ENCODE results near the gene ACSF3.
"Not testable (repeated sequence)": the region's sequence is repeated elsewhere in the genome, so short reads cannot be mapped to it uniquely, and the experiment has no call there.

ACSF3 gene

DNA sequence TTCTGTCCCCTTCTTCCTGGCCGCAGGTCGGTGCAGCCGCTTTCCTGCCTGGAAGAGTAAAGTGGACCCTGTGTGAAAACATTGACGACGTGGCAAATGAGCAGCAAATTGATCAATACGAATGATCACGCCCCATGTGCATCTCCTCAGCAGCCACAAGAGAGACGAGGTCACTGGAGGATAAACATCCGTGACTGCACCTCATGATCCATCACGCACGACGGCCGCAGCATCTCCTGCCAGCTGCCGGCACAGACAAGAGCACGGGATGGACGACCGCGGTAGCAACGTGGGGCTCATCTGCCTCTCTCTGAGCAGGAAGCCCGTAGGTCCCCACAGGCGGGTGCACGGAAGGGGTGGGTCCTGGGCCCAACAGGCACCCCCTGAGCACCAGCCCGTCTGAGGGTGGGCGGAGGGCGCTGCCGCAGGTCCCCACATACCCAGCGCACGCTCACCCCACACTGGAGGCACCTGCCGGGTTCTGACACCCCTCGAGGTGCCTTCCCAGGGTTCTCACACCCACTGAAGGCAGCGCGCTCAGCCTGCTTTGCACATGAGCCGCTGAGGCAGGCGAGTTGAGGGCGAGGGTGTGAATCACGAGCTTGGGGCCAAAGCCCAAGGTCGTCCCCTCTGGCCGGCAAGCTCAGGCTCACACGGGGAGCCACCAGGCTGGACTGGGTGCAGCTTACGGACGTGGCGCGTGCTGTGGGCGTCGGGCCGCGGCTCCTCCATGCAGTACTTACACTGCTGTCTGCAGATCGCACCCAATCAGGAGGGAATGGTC lies 65.6 kb downstream of the ACSF3 start:
- Mint-ChIP-seq H3K4me1 (no peaks in the 10 kb centered on the region), H3K9me3 (no peaks in the 10 kb centered on the region), H3K36me3 (ENCODE audit: insufficient read depth) (peaks cover 7% of the 10 kb centered on the region), H3K27ac (ENCODE audit: low read depth) (peak overlapping the region; percentile 64), H3K27me3 (no peaks in the 10 kb centered on the region), H3K4me3 (no peak overlapping the region)
- DNase-seq (ENCODE audit: low spot score in 2 of 2) (no peak), ATAC-seq (replicated peaks; ENCODE audit: extremely low read depth, poor library complexity, severe bottlenecking) (no peak)

DNA sequence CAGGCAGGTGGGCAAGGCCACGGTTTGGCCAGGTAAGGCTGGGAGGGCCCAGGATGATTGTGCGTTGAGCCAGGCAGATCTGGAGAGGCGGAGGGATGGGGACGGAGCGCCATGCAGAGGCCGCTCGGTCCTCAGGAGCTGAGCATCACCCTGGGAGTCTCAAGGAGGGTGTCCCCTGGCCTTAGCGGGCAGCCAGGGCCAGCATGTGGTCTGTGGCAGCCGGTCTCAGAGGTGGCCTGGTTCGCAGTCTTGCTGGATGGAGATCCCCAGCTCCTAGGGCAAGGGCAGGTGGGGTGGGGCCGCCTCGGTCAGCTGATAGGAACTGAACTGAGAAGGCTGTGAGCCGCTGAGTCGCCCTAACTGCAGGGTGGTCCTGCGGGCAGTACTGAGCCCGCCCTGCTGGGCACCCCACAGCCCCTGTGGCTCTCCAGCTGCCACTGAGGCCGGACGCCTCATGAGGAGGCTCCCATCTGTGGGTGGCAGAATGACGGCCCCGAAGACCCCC lies 66.2 kb downstream of the ACSF3 start:
- no peaks in the 10 kb centered on the region for H3K4me1 Mint-ChIP-seq
- peak overlapping the region; percentile 64 for H3K27ac Mint-ChIP-seq (ENCODE audit: low read depth)

DNA sequence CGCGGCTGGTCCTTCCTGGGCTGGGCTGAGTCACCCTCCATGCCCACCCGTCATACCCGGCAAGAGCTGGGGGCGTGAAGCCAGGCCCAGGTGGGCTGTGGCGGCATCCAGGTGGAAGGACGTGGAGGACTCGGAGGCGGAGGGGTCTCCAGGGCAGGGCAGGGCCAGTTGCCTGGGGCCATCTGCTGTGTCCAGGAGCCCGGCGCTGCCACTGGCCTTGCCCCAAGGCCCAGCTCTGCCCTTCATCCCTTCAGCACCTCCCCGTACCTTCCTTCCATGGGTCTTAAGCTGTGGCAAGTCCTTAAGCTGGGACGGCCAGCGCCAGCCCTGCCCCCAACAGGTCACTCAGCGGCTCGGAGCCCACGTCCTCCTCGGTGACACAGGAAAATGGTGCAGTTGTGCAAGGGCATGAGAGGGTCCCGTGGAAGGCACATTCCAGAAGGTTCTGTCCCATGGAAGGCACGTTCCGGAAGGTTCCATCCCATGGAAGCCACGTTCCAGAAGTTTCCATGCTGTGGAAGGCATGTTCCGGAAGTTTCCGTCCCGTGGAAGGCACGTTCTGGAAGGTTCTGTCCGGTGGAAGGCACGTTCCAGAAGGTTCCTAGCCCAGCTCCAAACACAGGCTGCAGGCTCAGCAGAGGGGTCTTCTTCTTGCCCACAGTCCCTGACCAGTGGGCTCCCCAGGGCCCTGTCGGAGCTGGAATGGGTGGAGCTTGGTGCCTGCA lies 67.5 kb downstream of the ACSF3 start:
- no peak overlapping the region for H3K27ac Mint-ChIP-seq (ENCODE audit: low read depth)
- H3K36me3 Mint-ChIP-seq (ENCODE audit: insufficient read depth): peaks cover 11% of the 10 kb centered on the region
- DNase-seq (ENCODE audit: low spot score in 2 of 2) (no peak), ATAC-seq (replicated peaks; ENCODE audit: extremely low read depth, poor library complexity, severe bottlenecking) (no peak)
- H3K27me3 Mint-ChIP-seq: no peaks in the 10 kb centered on the region
- no peaks in the 10 kb centered on the region for H3K4me1 Mint-ChIP-seq
- H3K4me3 Mint-ChIP-seq: no peak overlapping the region
- no peaks in the 10 kb centered on the region for H3K9me3 Mint-ChIP-seq

More for the DNA sequence above, 66.2 kb downstream of the ACSF3 start:
- ATAC-seq (replicated peaks; ENCODE audit: extremely low read depth, poor library complexity, severe bottlenecking) (no peak), DNase-seq (ENCODE audit: low spot score in 2 of 2) (no peak)
- Mint-ChIP-seq H3K4me3 (no peak overlapping the region), H3K9me3 (no peaks in the 10 kb centered on the region), H3K27me3 (no peaks in the 10 kb centered on the region), H3K36me3 (ENCODE audit: insufficient read depth) (peaks cover 8% of the 10 kb centered on the region)

DNA sequence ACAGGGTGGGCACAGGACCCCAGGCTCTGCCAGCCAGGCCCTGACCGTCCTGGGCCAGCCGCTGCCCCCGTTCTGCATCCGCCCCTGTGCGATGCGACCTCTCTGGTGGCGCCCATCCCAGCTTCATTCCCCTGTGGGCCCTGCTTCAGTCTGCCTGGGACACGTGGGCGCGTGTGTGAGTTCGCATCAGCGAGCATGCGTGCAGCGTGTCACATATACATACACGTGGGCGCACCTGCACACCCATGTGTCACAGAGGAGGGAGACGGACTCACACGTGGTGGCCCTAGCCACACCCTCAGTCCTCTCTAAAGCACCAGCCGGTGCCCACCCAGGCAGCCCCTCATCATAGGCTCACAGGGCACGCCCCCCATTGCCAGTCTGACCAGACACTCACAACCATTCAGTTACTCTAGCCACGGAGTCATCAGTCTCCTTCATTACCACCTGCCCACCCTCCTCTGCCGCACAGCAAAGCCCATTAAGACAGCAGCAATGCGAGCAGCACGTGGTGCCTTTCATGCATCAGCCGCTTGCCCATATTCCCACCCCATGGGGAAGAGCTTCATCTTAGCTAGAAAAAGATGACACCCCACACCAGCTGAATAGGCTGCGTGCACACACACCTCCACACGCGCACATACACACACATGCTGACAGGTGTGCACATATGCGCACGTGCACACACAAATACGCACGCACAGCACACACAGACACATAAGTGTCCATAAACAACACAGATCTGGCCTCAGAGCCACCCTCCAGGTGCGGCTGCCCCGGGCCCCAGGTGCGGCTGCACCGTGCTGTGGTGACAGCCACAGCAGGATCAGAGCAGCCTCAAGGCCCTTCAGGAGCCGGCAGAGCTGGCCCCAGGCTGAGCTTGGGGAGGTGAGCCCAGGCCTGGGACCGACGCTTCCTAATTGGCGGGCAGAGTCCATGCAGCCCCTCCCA lies 68.4 kb downstream of the ACSF3 start:
- H3K4me1 Mint-ChIP-seq: no peaks in the 10 kb centered on the region
- no peak for ATAC-seq (replicated peaks; ENCODE audit: extremely low read depth, poor library complexity, severe bottlenecking)
- no peak for DNase-seq (ENCODE audit: low spot score in 2 of 2)
- H3K27ac Mint-ChIP-seq (ENCODE audit: low read depth): no peak overlapping the region
- no peaks in the 10 kb centered on the region for H3K27me3 Mint-ChIP-seq
- peaks cover 11% of the 10 kb centered on the region for H3K36me3 Mint-ChIP-seq (ENCODE audit: insufficient read depth)
- no peak overlapping the region for H3K4me3 Mint-ChIP-seq
- H3K9me3 Mint-ChIP-seq: no peaks in the 10 kb centered on the region

DNA sequence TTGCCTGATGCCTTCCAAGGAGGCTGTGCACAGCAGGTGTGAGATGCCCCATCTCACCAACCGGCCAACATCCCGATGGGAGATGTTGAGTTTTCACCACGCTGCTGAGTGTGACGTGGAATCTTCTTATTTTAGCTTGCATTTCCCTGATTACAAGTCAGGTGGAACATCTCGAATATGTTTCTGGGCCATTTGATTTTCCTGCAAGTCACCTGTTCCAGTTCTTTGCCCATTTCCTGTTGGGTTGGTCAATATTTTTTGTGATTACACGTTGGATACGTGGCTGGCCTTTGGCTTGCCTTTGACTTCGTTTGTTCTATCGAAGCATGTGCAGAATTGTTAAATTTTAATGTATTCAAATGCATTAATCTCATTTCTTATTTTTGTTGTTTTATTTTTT lies 69.6 kb downstream of the ACSF3 start:
- ATAC-seq (replicated peaks; ENCODE audit: extremely low read depth, poor library complexity, severe bottlenecking): no peak
- Mint-ChIP-seq H3K9me3 (no peaks in the 10 kb centered on the region), H3K27me3 (no peaks in the 10 kb centered on the region), H3K4me1 (no peaks in the 10 kb centered on the region), H3K4me3 (no peak overlapping the region), H3K36me3 (ENCODE audit: insufficient read depth) (peaks cover 12% of the 10 kb centered on the region), H3K27ac (ENCODE audit: low read depth) (no peak overlapping the region)
- DNase-seq (ENCODE audit: low spot score in 2 of 2): no peak

DNA sequence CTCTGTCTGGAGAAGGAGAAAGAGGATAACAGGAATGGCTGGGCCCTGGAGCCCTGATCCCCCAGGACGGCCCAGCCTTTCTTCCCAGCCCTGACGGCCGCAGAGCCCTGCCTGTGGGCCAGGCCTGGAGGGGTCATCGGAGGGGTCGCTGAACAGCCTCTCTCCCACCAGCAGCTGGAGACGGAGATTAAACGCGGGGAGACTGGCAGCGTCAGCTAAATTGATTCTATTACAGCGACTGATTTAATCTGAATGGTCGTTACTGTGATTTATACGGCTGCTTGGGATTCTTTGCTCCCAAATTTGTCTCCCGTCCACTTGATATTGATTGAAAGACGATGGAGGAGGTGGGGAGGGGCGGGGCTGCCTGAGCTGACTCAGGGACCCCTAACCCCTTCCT lies 70.8 kb downstream of the ACSF3 start:
- Mint-ChIP-seq H3K27ac (ENCODE audit: low read depth) (no peak overlapping the region), H3K4me3 (no peak overlapping the region), H3K27me3 (peaks cover 9% of the 10 kb centered on the region), H3K4me1 (no peaks in the 10 kb centered on the region), H3K9me3 (no peaks in the 10 kb centered on the region), H3K36me3 (ENCODE audit: insufficient read depth) (peaks cover 12% of the 10 kb centered on the region)
- ATAC-seq (replicated peaks; ENCODE audit: extremely low read depth, poor library complexity, severe bottlenecking) (no peak), DNase-seq (ENCODE audit: low spot score in 2 of 2) (no peak)

DNA sequence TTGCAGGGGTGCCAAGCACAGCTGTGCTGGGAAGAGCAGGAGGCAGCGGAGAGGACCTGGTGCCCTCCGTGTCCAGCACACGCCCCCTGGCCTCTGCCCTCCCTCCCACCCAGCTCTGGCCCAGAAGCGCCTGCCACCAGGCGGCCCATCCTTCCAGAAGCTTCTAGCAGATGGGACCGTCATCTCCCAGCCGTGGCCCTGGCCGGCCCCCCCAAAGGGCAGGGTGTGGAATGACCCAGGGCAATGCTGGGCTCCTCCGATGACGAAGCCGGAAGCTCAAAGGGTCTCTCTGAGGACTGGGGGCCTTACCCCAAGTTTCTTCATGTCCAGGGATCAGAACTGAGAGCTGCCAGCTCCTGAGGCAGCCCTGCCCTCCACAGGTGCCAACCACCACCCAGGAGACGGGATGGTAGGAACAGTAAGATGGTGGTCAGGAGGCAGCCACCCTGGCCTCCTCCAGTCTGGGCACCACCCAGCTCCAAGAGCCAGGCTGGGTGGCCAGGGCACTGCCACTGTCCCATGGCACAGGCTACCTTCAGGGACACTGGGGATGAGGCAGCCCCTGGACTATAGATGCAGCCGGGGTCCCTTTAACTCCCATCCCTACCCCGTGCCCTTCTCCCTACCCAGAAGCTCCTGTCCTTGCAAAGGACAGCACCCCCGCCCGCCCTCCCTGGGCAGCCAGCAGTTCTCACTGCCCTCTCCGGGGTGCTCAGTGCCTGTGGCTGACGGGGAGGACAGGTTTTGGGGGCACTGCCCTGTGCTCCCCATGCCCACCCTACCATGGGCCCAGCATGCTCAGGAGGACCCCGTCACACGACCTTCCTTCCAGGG lies 71.4 kb downstream of the ACSF3 start:
- peaks cover 12% of the 10 kb centered on the region for H3K36me3 Mint-ChIP-seq (ENCODE audit: insufficient read depth)
- H3K27ac Mint-ChIP-seq (ENCODE audit: low read depth): no peak overlapping the region
- H3K27me3 Mint-ChIP-seq: peaks cover 9% of the 10 kb centered on the region
- ATAC-seq (replicated peaks; ENCODE audit: extremely low read depth, poor library complexity, severe bottlenecking) (no peak), DNase-seq (ENCODE audit: low spot score in 2 of 2) (no peak)
- H3K9me3 Mint-ChIP-seq: no peaks in the 10 kb centered on the region
- H3K4me3 Mint-ChIP-seq: no peak overlapping the region
- H3K4me1 Mint-ChIP-seq: no peaks in the 10 kb centered on the region

DNA sequence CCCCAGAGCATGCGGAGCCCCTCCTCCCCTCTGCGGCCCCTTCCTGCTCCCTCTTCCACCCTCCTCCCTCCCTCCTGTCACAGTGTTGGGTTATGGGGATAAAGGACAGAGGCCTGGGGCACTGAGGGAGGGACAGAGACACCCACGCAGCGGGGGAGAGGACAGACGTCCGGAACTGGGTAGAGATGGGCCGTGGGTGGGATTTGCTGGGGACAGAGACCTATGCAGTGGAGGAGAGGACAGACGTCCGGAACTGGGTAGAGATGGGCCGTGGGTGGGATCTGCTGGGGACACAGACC lies 72.0 kb downstream of the ACSF3 start:
- DNase-seq (ENCODE audit: low spot score in 2 of 2); H3K4me1 Mint-ChIP-seq; H3K27me3 Mint-ChIP-seq; H3K9me3 Mint-ChIP-seq; ATAC-seq (replicated peaks; ENCODE audit: extremely low read depth, poor library complexity, severe bottlenecking); H3K4me3 Mint-ChIP-seq; H3K27ac Mint-ChIP-seq (ENCODE audit: low read depth): not testable (repeated sequence)
- H3K36me3 Mint-ChIP-seq (ENCODE audit: insufficient read depth): peaks cover 13% of the 10 kb centered on the region

DNA sequence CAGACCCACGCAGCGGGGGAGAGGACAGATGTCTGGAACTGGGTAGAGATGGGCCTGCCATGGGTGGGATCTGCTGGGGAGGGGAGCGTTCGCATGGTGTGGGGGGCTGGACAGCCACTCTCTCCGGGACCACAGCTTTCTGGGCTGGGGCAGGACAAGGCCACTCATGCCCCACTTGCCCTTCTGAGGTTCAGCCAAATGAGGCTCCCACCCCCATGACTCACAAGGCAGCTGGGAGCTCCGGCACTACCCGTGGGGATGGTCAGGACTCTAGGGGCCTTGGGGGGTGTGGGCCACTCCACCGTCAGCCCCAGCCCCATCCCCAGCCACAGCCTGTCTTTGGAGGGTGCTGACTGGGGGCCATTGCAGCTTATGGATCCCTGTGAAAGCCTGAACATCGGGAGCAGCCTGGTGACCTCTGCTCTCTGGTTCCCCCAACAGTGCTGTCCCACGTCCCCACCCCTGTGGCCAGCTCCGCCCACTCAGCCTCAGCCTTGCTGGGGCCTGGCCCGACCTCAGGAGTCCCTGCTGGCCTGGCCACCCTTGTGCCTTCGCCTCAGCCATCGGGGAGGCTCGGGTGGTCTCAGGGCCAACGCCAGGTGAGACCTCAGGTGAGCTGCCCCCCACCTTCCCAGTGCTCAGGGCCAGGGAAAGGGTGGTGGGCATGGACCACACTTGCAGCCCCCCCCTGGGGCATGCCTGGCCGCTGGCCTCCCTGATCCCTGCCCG lies 73.2 kb downstream of the ACSF3 start:
- Mint-ChIP-seq H3K9me3 (no peaks in the 10 kb centered on the region), H3K4me1 (peaks cover 8% of the 10 kb centered on the region), H3K27me3 (peaks cover 9% of the 10 kb centered on the region), H3K27ac (ENCODE audit: low read depth) (no peak overlapping the region), H3K4me3 (no peak overlapping the region), H3K36me3 (ENCODE audit: insufficient read depth) (peaks cover 13% of the 10 kb centered on the region)
- DNase-seq (ENCODE audit: low spot score in 2 of 2) (no peak), ATAC-seq (replicated peaks; ENCODE audit: extremely low read depth, poor library complexity, severe bottlenecking) (no peak)

DNA sequence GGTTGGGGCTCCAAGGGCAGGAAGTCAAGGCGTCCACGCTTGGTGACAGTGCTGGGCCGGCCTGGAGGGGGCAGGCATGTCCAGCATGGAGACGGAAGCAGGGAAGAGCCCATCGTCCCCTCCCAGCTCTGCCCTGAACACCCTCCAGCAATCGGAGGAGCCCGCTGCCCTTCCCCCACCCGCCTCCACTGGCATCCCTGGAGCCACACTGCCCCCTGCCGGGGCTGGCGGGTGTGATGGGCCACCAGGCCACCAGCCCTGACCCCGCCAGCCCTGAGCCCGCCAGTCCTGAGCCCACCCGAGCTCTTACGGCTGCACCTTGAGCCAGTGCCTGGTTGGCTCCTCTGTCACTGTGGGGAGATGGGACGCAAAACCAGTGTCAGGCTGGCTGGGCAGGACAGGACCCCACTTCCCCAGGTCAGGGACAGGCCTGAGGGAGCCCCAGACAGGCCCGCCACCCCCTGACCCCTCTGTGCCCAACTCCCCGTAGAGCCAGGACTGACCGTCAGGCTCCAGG lies 73.8 kb downstream of the ACSF3 start:
- Mint-ChIP-seq H3K36me3 (ENCODE audit: insufficient read depth) (peaks cover 10% of the 10 kb centered on the region), H3K4me1 (peaks cover 8% of the 10 kb centered on the region), H3K4me3 (no peak overlapping the region), H3K9me3 (no peaks in the 10 kb centered on the region), H3K27me3 (peaks cover 9% of the 10 kb centered on the region), H3K27ac (ENCODE audit: low read depth) (no peak overlapping the region)
- no peak for ATAC-seq (replicated peaks; ENCODE audit: extremely low read depth, poor library complexity, severe bottlenecking)
- DNase-seq (ENCODE audit: low spot score in 2 of 2): peak; percentile 58 to 81

DNA sequence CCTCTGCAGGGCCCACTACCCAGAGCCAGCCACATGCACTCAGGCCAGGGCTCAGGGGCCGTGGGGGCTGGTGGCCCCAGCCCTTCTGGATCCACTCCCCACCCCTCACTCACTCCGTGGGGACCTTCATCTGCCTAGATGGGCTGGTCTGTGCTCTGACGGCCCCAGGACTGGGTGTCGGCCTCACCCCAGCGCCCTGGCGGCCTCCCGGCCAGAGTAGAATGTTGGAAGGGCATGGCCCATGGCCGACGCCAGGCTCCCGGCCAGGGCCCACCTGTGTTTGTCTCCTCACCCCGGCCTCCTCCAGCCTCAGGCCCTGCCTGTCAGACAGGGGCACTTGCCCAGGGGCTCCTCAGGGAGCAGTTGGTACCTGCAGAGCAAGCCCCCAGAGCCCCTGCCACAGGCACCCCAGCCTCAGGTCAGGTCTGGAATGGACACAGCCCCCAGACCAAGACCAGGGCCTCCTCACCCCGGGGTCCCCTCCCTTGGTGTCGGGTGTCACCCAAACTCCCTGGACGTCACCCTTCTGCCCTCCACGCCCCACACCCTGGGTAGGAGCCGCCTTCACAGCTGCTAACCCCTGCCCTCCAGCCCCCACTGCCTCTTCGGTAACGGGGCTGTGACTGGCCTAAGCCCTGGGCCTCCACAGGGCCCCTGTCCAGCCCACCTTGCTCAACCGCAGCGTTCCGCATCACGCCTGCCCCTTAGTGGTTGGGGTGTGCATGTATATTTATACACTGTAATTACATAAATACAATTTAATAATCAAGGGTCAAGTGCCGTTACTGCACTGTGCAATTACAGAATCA lies 74.9 kb downstream of the ACSF3 start:
- peaks cover 12% of the 10 kb centered on the region for H3K4me1 Mint-ChIP-seq
- H3K9me3 Mint-ChIP-seq: no peaks in the 10 kb centered on the region
- peaks cover 9% of the 10 kb centered on the region for H3K27me3 Mint-ChIP-seq
- H3K4me3 Mint-ChIP-seq: no peak overlapping the region
- H3K27ac Mint-ChIP-seq (ENCODE audit: low read depth): no peak overlapping the region
- H3K36me3 Mint-ChIP-seq (ENCODE audit: insufficient read depth): peaks cover 8% of the 10 kb centered on the region
- ATAC-seq (replicated peaks; ENCODE audit: extremely low read depth, poor library complexity, severe bottlenecking) (no peak), DNase-seq (ENCODE audit: low spot score in 2 of 2) (no peak)
